Activated naive CD8-positive, alpha-beta T cell treated with anti-CD3 and anti-CD28 coated beads, Interleukin-2, amount 50 U/mL, for 24 hours (primary cell): ENCODE results near the gene MYO1A.
"Not testable (repeated sequence)": the region's sequence is repeated elsewhere in the genome, so short reads cannot be mapped to it uniquely, and the experiment has no call there.

Source experiments
- ATAC-seq: fragments of 150-1000 bp; cut with Tn5 transposase; one replicate; pipeline ENCODE4 v1.10.0; 2021
- DNase-seq: peaks from one replicate; pipeline ENCODE4 v3.0.0; 2021
- H3K27ac Mint-ChIP-seq: one replicate; pipeline ENCODE4 v1.8.0; 2021; ENCODE audit warnings: mild to moderate bottlenecking, mixed read lengths
- H3K27me3 Mint-ChIP-seq: one replicate; pipeline ENCODE4 v1.8.0; 2021; ENCODE audit warnings: mixed read lengths
- H3K36me3 Mint-ChIP-seq: one replicate; pipeline ENCODE4 v1.8.0; 2021; ENCODE audit warnings: low read depth, mixed read lengths
- H3K4me1 Mint-ChIP-seq: one replicate; pipeline ENCODE4 v1.8.0; 2021; ENCODE audit warnings: mixed read lengths
- H3K4me3 Mint-ChIP-seq: one replicate; pipeline ENCODE4 v1.8.0; 2021; ENCODE audit warnings: mild to moderate bottlenecking, moderate library complexity, mixed read lengths
- H3K9me3 Mint-ChIP-seq: one replicate; pipeline ENCODE4 v1.8.0; 2021; ENCODE audit warnings: mixed read lengths

MYO1A gene

GRCh38 chr12:57027011-57027804, 22.7 kb downstream of the MYO1A start:
- DNase-seq: no peak
- H3K9me3 Mint-ChIP-seq: no peaks in the 10 kb centered on the region
- H3K36me3 Mint-ChIP-seq: no peaks in the 10 kb centered on the region
- H3K27ac Mint-ChIP-seq: peak overlapping the region; percentile 91
- H3K27me3 Mint-ChIP-seq: no peaks in the 10 kb centered on the region
- H3K4me3 Mint-ChIP-seq: peak overlapping the region; percentile 54
- H3K4me1 Mint-ChIP-seq: peaks cover 43% of the 10 kb centered on the region
- ATAC-seq: peak; percentile 79

GRCh38 chr12:57025196-57025595, 24.7 kb downstream of the MYO1A start:
- Mint-ChIP-seq H3K4me1 (peaks cover 33% of the 10 kb centered on the region), H3K4me3 (no peak overlapping the region), H3K36me3 (no peaks in the 10 kb centered on the region), H3K9me3 (no peaks in the 10 kb centered on the region), H3K27ac (no peak overlapping the region), H3K27me3 (no peaks in the 10 kb centered on the region)
- ATAC-seq: no peak
- DNase-seq: no peak

- not testable (repeated sequence) for H3K27me3 Mint-ChIP-seq, H3K4me3 Mint-ChIP-seq, DNase-seq, H3K27ac Mint-ChIP-seq, ATAC-seq, H3K36me3 Mint-ChIP-seq, H3K9me3 Mint-ChIP-seq
- H3K4me1 Mint-ChIP-seq: peaks cover 25% of the 10 kb centered on the region
Observed at GRCh38 chr12:57022324-57022723, 27.6 kb downstream of the MYO1A start.

GRCh38 chr12:57019983-57020719, 29.8 kb downstream of the MYO1A start:
- Mint-ChIP-seq H3K36me3 (no peaks in the 10 kb centered on the region), H3K9me3 (no peaks in the 10 kb centered on the region), H3K4me3 (no peak overlapping the region), H3K27ac (peak overlapping the region; percentile 10), H3K27me3 (peaks cover 2% of the 10 kb centered on the region), H3K4me1 (peaks cover 10% of the 10 kb centered on the region)
- no peak for DNase-seq
- ATAC-seq: no peak

- Mint-ChIP-seq H3K27ac (no peak overlapping the region), H3K4me1 (peaks cover 10% of the 10 kb centered on the region)
Observed at GRCh38 chr12:57018906-57019305, 31.0 kb downstream of the MYO1A start.

GRCh38 chr12:57018353-57018752, 31.6 kb downstream of the MYO1A start:
- H3K27ac Mint-ChIP-seq, DNase-seq, H3K36me3 Mint-ChIP-seq, H3K9me3 Mint-ChIP-seq, H3K4me3 Mint-ChIP-seq, H3K27me3 Mint-ChIP-seq, ATAC-seq: not testable (repeated sequence)
- peaks cover 11% of the 10 kb centered on the region for H3K4me1 Mint-ChIP-seq

More at GRCh38 chr12:57018906-57019305, 31.0 kb downstream of the MYO1A start:
- H3K27me3 Mint-ChIP-seq: peaks cover 2% of the 10 kb centered on the region
- H3K36me3 Mint-ChIP-seq: no peaks in the 10 kb centered on the region
- H3K4me3 Mint-ChIP-seq: no peak overlapping the region
- no peaks in the 10 kb centered on the region for H3K9me3 Mint-ChIP-seq
- ATAC-seq (no peak), DNase-seq (no peak)

GRCh38 chr12:57016348-57016747, 33.6 kb downstream of the MYO1A start, which contains the start of gene TAC3:
Gene TAC3 (minus strand): TSS chr12:57016529. CDS start chr12:57015797, 732 bp downstream.
- peaks cover 2% of the 10 kb centered on the region for H3K27me3 Mint-ChIP-seq
- H3K27ac Mint-ChIP-seq: no peak within 1 kb of the TSS
- DNase-seq (no peak), ATAC-seq (no peak)
- H3K4me1 Mint-ChIP-seq: peaks cover 31% of the 10 kb centered on the region
- no peaks in the 10 kb centered on the region for H3K9me3 Mint-ChIP-seq
- no peak within 1 kb of the TSS for H3K4me3 Mint-ChIP-seq
- no peaks in the 10 kb centered on the region for H3K36me3 Mint-ChIP-seq

- H3K36me3 Mint-ChIP-seq: no peaks in the 10 kb centered on the region
- no peaks in the 10 kb centered on the region for H3K9me3 Mint-ChIP-seq
- H3K4me3 Mint-ChIP-seq: no peak overlapping the region
- H3K27ac Mint-ChIP-seq: peak overlapping the region; percentile 24
- ATAC-seq (no peak), DNase-seq (no peak)
- H3K4me1 Mint-ChIP-seq: peaks cover 44% of the 10 kb centered on the region
- H3K27me3 Mint-ChIP-seq: peaks cover 2% of the 10 kb centered on the region
Observed at GRCh38 chr12:57012600-57013465, 37.1 kb downstream of the MYO1A start.

GRCh38 chr12:57011438-57012424, 38.2 kb downstream of the MYO1A start:
- no peak overlapping the region for H3K4me3 Mint-ChIP-seq
- H3K27me3 Mint-ChIP-seq: peaks cover 1% of the 10 kb centered on the region
- H3K36me3 Mint-ChIP-seq: no peaks in the 10 kb centered on the region
- H3K4me1 Mint-ChIP-seq: peaks cover 55% of the 10 kb centered on the region
- DNase-seq (no peak), ATAC-seq (peak; percentile 74)
- H3K9me3 Mint-ChIP-seq: no peaks in the 10 kb centered on the region
- H3K27ac Mint-ChIP-seq: peak overlapping the region; percentile 19

- no peak for DNase-seq
- H3K4me1 Mint-ChIP-seq: peaks cover 57% of the 10 kb centered on the region
- H3K36me3 Mint-ChIP-seq: peaks cover under 1% of the 10 kb centered on the region
- H3K27me3 Mint-ChIP-seq: no peaks in the 10 kb centered on the region
- ATAC-seq: no peak
- no peak overlapping the region for H3K27ac Mint-ChIP-seq
- no peak overlapping the region for H3K4me3 Mint-ChIP-seq
- H3K9me3 Mint-ChIP-seq: no peaks in the 10 kb centered on the region
Observed at GRCh38 chr12:57010627-57011247, 39.2 kb downstream of the MYO1A start.

GRCh38 chr12:57009949-57010626, 39.8 kb downstream of the MYO1A start:
- Mint-ChIP-seq H3K27ac (peak overlapping the region; percentile 23), H3K4me3 (no peak overlapping the region), H3K27me3 (no peaks in the 10 kb centered on the region), H3K9me3 (no peaks in the 10 kb centered on the region), H3K36me3 (peaks cover 1% of the 10 kb centered on the region), H3K4me1 (peaks cover 64% of the 10 kb centered on the region)
- DNase-seq (no peak), ATAC-seq (no peak)

GRCh38 chr12:57008178-57008577, 41.8 kb downstream of the MYO1A start:
- H3K4me3 Mint-ChIP-seq: no peak overlapping the region

More at GRCh38 chr12:57008178-57008577, 41.8 kb downstream of the MYO1A start:
- peak overlapping the region; percentile 47 for H3K27ac Mint-ChIP-seq
- H3K27me3 Mint-ChIP-seq: no peaks in the 10 kb centered on the region
- no peak for DNase-seq
- H3K36me3 Mint-ChIP-seq: peaks cover 14% of the 10 kb centered on the region
- H3K9me3 Mint-ChIP-seq: no peaks in the 10 kb centered on the region
- peak; percentile 34 for ATAC-seq
- H3K4me1 Mint-ChIP-seq: peaks cover 66% of the 10 kb centered on the region
